ENCODE measurements around the gene KLHL29. TPM values are rescaled to one million over a fixed set of nuclear protein-coding genes. Genes with fewer than 3 reads are reported as not detected.

KLHL29 gene
- total and polyA plus RNA-seq, 8 donors = 1.8 to 10.5 (median 2.8) TPM

- Histone ChIP-seq H3K27me3 (no peaks in the 10 kb centered on the region), H3K4me3 (no peak overlapping the region), H3K4me1 (no peaks in the 10 kb centered on the region), H3K27ac (no peak overlapping the region), H3K36me3 (no peaks in the 10 kb centered on the region), H3K9me3 (no peaks in the 10 kb centered on the region)
- intact Hi-C loops (cut with DNase I) = no loop called here
- no peak for ATAC-seq
- TF ChIP-seq CTCF (IDR thresholded peaks at IDR 0.05) = no peak
- DNase-seq = no peak
Measured at GRCh38 chr2:23360571-23361125, 24.3 kb upstream of the KLHL29 start.

- intact Hi-C loops (cut with DNase I) = no loop called here
- Histone ChIP-seq H3K27ac (no peak overlapping the region), H3K4me1 (no peaks in the 10 kb centered on the region), H3K4me3 (no peak overlapping the region), H3K27me3 (no peaks in the 10 kb centered on the region), H3K36me3 (no peaks in the 10 kb centered on the region), H3K9me3 (no peaks in the 10 kb centered on the region)
- DNase-seq = no peak
- no peak for ATAC-seq
- no peak for TF ChIP-seq CTCF (IDR thresholded peaks at IDR 0.05)
Measured at GRCh38 chr2:23361152-23361551, 23.8 kb upstream of the KLHL29 start.

- intact Hi-C loops (cut with DNase I) = no loop called here
- no peaks in the 10 kb centered on the region for H3K36me3 ChIP-seq
- DNase-seq (no peak), ATAC-seq (no peak)
- no peak for TF ChIP-seq CTCF (IDR thresholded peaks at IDR 0.05)
- H3K27me3 ChIP-seq = no peaks in the 10 kb centered on the region
- H3K4me1 ChIP-seq = no peaks in the 10 kb centered on the region
- no peak overlapping the region for H3K4me3 ChIP-seq
- no peaks in the 10 kb centered on the region for H3K9me3 ChIP-seq
- no peak overlapping the region for H3K27ac ChIP-seq
Measured at GRCh38 chr2:23363268-23363667, 21.7 kb upstream of the KLHL29 start.

GRCh38 chr2:23363831-23364230, 21.1 kb upstream of the KLHL29 start:
- DNase-seq = no peak
- Histone ChIP-seq H3K4me3 (no peak overlapping the region), H3K27ac (no peak overlapping the region), H3K36me3 (no peaks in the 10 kb centered on the region), H3K27me3 (no peaks in the 10 kb centered on the region), H3K4me1 (no peaks in the 10 kb centered on the region), H3K9me3 (no peaks in the 10 kb centered on the region)
- ATAC-seq = no peak
- TF ChIP-seq CTCF (IDR thresholded peaks at IDR 0.05) = no peak
- intact Hi-C loops (cut with DNase I) = no loop called here

- intact Hi-C loops (cut with DNase I) = no loop called here
- ATAC-seq = no peak
- Histone ChIP-seq H3K4me1 (no peaks in the 10 kb centered on the region), H3K9me3 (no peaks in the 10 kb centered on the region), H3K36me3 (no peaks in the 10 kb centered on the region), H3K27me3 (no peaks in the 10 kb centered on the region), H3K27ac (no peak overlapping the region), H3K4me3 (no peak overlapping the region)
- no peak for TF ChIP-seq CTCF (IDR thresholded peaks at IDR 0.05)
- no peak for DNase-seq
Measured at GRCh38 chr2:23366720-23367119, 18.3 kb upstream of the KLHL29 start.
